Smooth muscle cell of the pulmonary artery (primary cell): ENCODE data around the gene MAF. TPM values are rescaled to one million over a fixed set of nuclear protein-coding genes. Genes with fewer than 3 reads are reported as not detected.

ENCODE experiments used
- total RNA-seq: library from RNA; depleted of rRNA; stranded (reverse); fragments of >200 nt; gene quantifications from 2 replicates; pipeline ENCODE4 v1.2.3, GENCODE V29; 2014

The MAF gene
- total RNA-seq = 1.6 and 10.1 TPM in 2 replicates

GRCh38 chr16:79600638-79601091, at the start of gene MAF:
TSS of gene MAF (minus strand) at chr16:79600737. CDS start at chr16:79599902, 835 bp downstream.

